Ishikawa (cell line): ENCODE results near the gene SLC46A3.

ENCODE experiments used
- CEBPB ChIP-seq: IDR thresholded peaks from 2 replicates; pipeline ENCODE4 v1.6.1; 2012
- CREB1 ChIP-seq: IDR thresholded peaks from 2 replicates; pipeline ENCODE4 v1.6.1; 2012; ENCODE audit warnings: low read depth
- EGR1 ChIP-seq: IDR thresholded peaks from 2 replicates; pipeline ENCODE4 v1.6.1; 2012
- EP300 ChIP-seq: IDR thresholded peaks from 2 replicates; pipeline ENCODE4 v1.6.1; 2012; ENCODE audit warnings: borderline replicate concordance
- FOXM1 ChIP-seq: IDR thresholded peaks from 2 replicates; pipeline ENCODE4 v1.6.1; 2012; ENCODE audit warnings: low read depth, borderline replicate concordance
- MAX ChIP-seq: IDR thresholded peaks from 2 replicates; pipeline ENCODE4 v1.6.1; 2012
- NFIC ChIP-seq: IDR thresholded peaks from 2 replicates; pipeline ENCODE4 v1.6.1; 2012
- RAD21 ChIP-seq: IDR thresholded peaks from 2 replicates; pipeline ENCODE4 v1.6.1; 2012; ENCODE audit warnings: low read depth
- REST ChIP-seq: IDR thresholded peaks from 2 replicates; pipeline ENCODE4 v1.6.1; 2012; ENCODE audit warnings: low read depth, mild to moderate bottlenecking
- TAF1 ChIP-seq: IDR thresholded peaks from 2 replicates; pipeline ENCODE4 v1.6.1; 2012; ENCODE audit warnings: low read depth, mild to moderate bottlenecking
- TCF12 ChIP-seq: IDR thresholded peaks from 2 replicates; pipeline ENCODE4 v1.6.1; 2012; ENCODE audit warnings: low read depth
- TEAD4 ChIP-seq: IDR thresholded peaks from 2 replicates; pipeline ENCODE4 v1.6.1; 2012
- USF1 ChIP-seq: IDR thresholded peaks from 2 replicates; pipeline ENCODE4 v1.6.1; 2012
- YY1 ChIP-seq: IDR thresholded peaks from 2 replicates; pipeline ENCODE4 v1.6.1; 2012; ENCODE audit warnings: low read depth
- ZBTB7A ChIP-seq: IDR thresholded peaks from 2 replicates; pipeline ENCODE4 v1.6.1; 2012; ENCODE audit warnings: low read depth

Gene SLC46A3

GRCh38 chr13:28729541-28729940, 10.8 kb upstream of the SLC46A3 start:
- TF ChIP-seq RAD21, result no peak
- no peak for TF ChIP-seq EP300
- no peak for TF ChIP-seq USF1
- TF ChIP-seq MAX, result no peak
- no peak for TF ChIP-seq CREB1

- TF ChIP-seq TAF1 (no peak), EP300 (no peak), CEBPB (no peak), REST (no peak), ZBTB7A (no peak)
Measured at GRCh38 chr13:28728642-28729041, 9.9 kb upstream of the SLC46A3 start.

- TF ChIP-seq FOXM1 (no peak), YY1 (no peak), REST (no peak), MAX (no peak), CEBPB (no peak), NFIC (no peak), ZBTB7A (no peak), RAD21 (no peak), TCF12 (no peak), TAF1 (no peak), TEAD4 (no peak), EGR1 (no peak)
Measured at GRCh38 chr13:28725046-28725610, 6.4 kb upstream of the SLC46A3 start.

GRCh38 chr13:28723806-28724205, 5.0 kb upstream of the SLC46A3 start:
- TF ChIP-seq CREB1 (no peak), TEAD4 (no peak), FOXM1 (no peak), YY1 (no peak), RAD21 (no peak), ZBTB7A (no peak), EP300 (no peak), TAF1 (no peak), REST (no peak), TCF12 (no peak), NFIC (no peak)

GRCh38 chr13:28719227-28720055, 671 bp upstream of the SLC46A3 start:
- no peak for TF ChIP-seq CREB1
- TF ChIP-seq NFIC, result no peak
- TF ChIP-seq TCF12, result no peak
- TF ChIP-seq REST, result no peak
- TF ChIP-seq EGR1, result no peak
- TF ChIP-seq CEBPB, result no peak
- TF ChIP-seq TAF1, result no peak
- no peak for TF ChIP-seq FOXM1
- TF ChIP-seq USF1, result no peak
- TF ChIP-seq ZBTB7A, result no peak
- TF ChIP-seq TEAD4, result no peak
- no peak for TF ChIP-seq EP300
- TF ChIP-seq RAD21, result no peak
- TF ChIP-seq MAX, result no peak
- TF ChIP-seq YY1, result no peak
